K562 (cell line): ENCODE results near the gene TPM4. TPM values are rescaled to one million over a fixed set of nuclear protein-coding genes. Genes with fewer than 3 reads are reported as not detected.
A peak's percentile ranks its signal among the peaks of the same experiment; 100 is the strongest.

Source experiments
- ATAC-seq: fragments of 200-7000 bp; cut with Tn5 transposase; 3 replicates; pipeline ENCODE4 v1.9.1; 2020; ENCODE audit warnings: moderate library complexity
- BruUV-seq: library from RNA; stranded (reverse); fragments of 400-500 nt; replicated peaks from 2 replicates; lab custom pipeline; 2021; lab: Mats Ljungman, UMichigan
- CTCF ChIA-PET: fragments of 300-600 bp; formaldehyde crosslinking; extraction: SDS; loops from one replicate; lab custom pipeline; 2021; ENCODE audit warnings: low intra/inter-chr PET ratio; lab: Yijun Ruan, JAX
- POLR2A ChIA-PET: fragments of 300-600, 350-650 bp; sonication (Branson Sonifier 250); formaldehyde crosslinking; extraction: SDS; loops from one replicate; lab custom pipeline; 2021; ENCODE audit warnings: antibody characterized with exemption, inconsistent platforms; lab: Yijun Ruan, JAX
- DNase-seq, 4 experiments: peaks; one replicate each; pipeline versions ENCODE4 v3.0.0 to v3.0.0-alpha.2; 2011 to 2018; ENCODE audit warnings: low spot score in 3 of 4, mixed read lengths in 3 of 4; ENCODE audit errors: extremely low read depth in 1 of 4
- FAIRE-seq: peaks from 2 replicates; lab custom pipeline; 2011; peaks lifted over from hg19 to GRCh38; lab: Jason Lieb, UNC
- H2AFZ ChIP-seq: 2 replicates; pipeline ENCODE4 v1.6.0; 2011; ENCODE audit warnings: low read depth, low read length, control low read depth, inconsistent platforms
- H3K27ac ChIP-seq: fragments of 200-600 bp; 3 replicates; pipeline ENCODE4 v1.8.0; 2011; ENCODE audit warnings: low read depth, mild to moderate bottlenecking, control low read depth, inconsistent platforms, low read length, moderate library complexity, mixed read lengths; ENCODE audit errors: extremely low read depth
- H3K27me3 ChIP-seq, 2 experiments: fragments of 300-600 bp in 1 of 2; 2 replicates in 1 of 2; 3 replicates in 1 of 2; pipeline versions ENCODE4 v1.6.0 to v1.8.0; 2011; ENCODE audit warnings: inconsistent platforms in 2 of 2, low read length in 2 of 2, mild to moderate bottlenecking in 1 of 2, mixed read lengths in 1 of 2, moderate library complexity in 1 of 2; ENCODE audit not compliant: control insufficient read depth in 2 of 2, insufficient read depth in 2 of 2
- H3K36me3 ChIP-seq: fragments of 300-600 bp; 3 replicates; pipeline ENCODE4 v1.8.0; 2011; ENCODE audit warnings: mild to moderate bottlenecking, low read length, inconsistent platforms; ENCODE audit not compliant: control insufficient read depth, insufficient read depth
- H3K4me1 ChIP-seq, 2 experiments: fragments of 200-600 bp in 1 of 2; replicated peaks in 1 of 2; 2 replicates in 1 of 2; 3 replicates in 1 of 2; pipeline versions ENCODE4 v1.5.1 to v1.8.0; 2011; ENCODE audit warnings: inconsistent platforms in 2 of 2, low read length in 2 of 2, mild to moderate bottlenecking in 1 of 2, mixed read lengths in 1 of 2, moderate library complexity in 1 of 2; ENCODE audit not compliant: control insufficient read depth in 2 of 2, insufficient read depth in 2 of 2
- H3K4me2 ChIP-seq: 2 replicates; pipeline ENCODE4 v1.6.1; 2011; ENCODE audit warnings: low read length, control low read depth, inconsistent platforms, mixed read lengths; ENCODE audit not compliant: insufficient read depth
- H3K4me3 ChIP-seq: fragments of 200-600 bp; sonication (generic), shearing (Covaris generic); 2 replicates; pipeline ENCODE4 v1.5.1; 2016; ENCODE audit warnings: control low read depth, inconsistent platforms
- H3K79me2 ChIP-seq: fragments of 200-600 bp; 3 replicates; pipeline ENCODE4 v1.8.0; 2011; ENCODE audit warnings: low read length, inconsistent platforms; ENCODE audit not compliant: control insufficient read depth, insufficient read depth
- H3K9ac ChIP-seq, 2 experiments: 2 replicates each; pipeline versions ENCODE4 v1.6.0 to v1.6.1; 2011; ENCODE audit warnings: low read depth in 2 of 2, low read length in 2 of 2, control low read depth in 1 of 2, inconsistent platforms in 1 of 2, mild to moderate bottlenecking in 1 of 2, mixed read lengths in 1 of 2; ENCODE audit not compliant: insufficient read depth in 1 of 2
- H3K9me1 ChIP-seq: one replicate; pipeline ENCODE4 v1.6.0; 2011; ENCODE audit warnings: inconsistent platforms, mild to moderate bottlenecking, low read length, moderate library complexity; ENCODE audit not compliant: control insufficient read depth, insufficient read depth
- H3K9me3 ChIP-seq: replicated peaks from 2 replicates; pipeline ENCODE4 v1.5.1; 2011; ENCODE audit warnings: low read depth, low read length, inconsistent platforms; ENCODE audit not compliant: control insufficient read depth, insufficient read depth
- H4K20me1 ChIP-seq: replicated peaks from 2 replicates; pipeline ENCODE4 v1.6.1; 2011; ENCODE audit warnings: low read length, inconsistent platforms, mixed read lengths; ENCODE audit not compliant: control insufficient read depth, insufficient read depth
- GMEB1 ChIP-seq: fragments of 250-450 bp; sonication (Bioruptor Pico); IDR thresholded peaks from 2 replicates; pipeline ENCODE4 v1.4.0; 2020; ENCODE audit warnings: mild to moderate bottlenecking
- KDM5B ChIP-seq: fragments of 200-600 bp; sonication (generic); IDR thresholded peaks from 2 replicates; pipeline ENCODE4 v1.6.1; 2012; ENCODE audit warnings: low read depth, mild to moderate bottlenecking, moderate library complexity, low read length, control low read depth, inconsistent platforms; ENCODE audit not compliant: insufficient replicate concordance
- ZNF384 ChIP-seq: IDR thresholded peaks from 2 replicates; pipeline ENCODE4 v1.6.1; 2012; ENCODE audit warnings: low read depth, low read length, improper control_type of control experiment
- WGBS: fragments of 100-300 bp; shearing (Covaris generic); methylation state at CpG from one replicate; pipeline ENCODE4 v1.1.6; 2016; ENCODE audit warnings: low coverage, mixed read lengths; ENCODE audit not compliant: insufficient coverage; ENCODE audit errors: missing lambda C conversion rate; 5-methylcytosine and 5-hydroxymethylcytosine counted together
- in situ Hi-C: fragments of 300-500 bp; cut with MboI; formaldehyde crosslinking; loops from 4 replicates; pipeline ENCODE4 v1.15.0; 2018; ENCODE audit warnings: inconsistent platforms, mixed read lengths
- intact Hi-C: fragments of 100-400 bp; cut with micrococcal nuclease; formaldehyde crosslinking; loops from 2 replicates; pipeline ENCODE4 v1.14.2; 2022
- polyA plus RNA-seq, 8 experiments: library from polyadenylated mRNA; depleted of rRNA in 4 of 8; stranded (reverse) in 5 of 8; unstranded in 3 of 8; fragments of >200 nt; fragmentation: Nextera tagmentation in 2 of 8; fragmentation: Illumina TruSeq in 1 of 8; extraction: Ambion mirVana in 2 of 8; extraction: Trizol in 1 of 8; gene quantifications; 2 replicates each; pipeline versions ENCODE4 v1.2.1 to v1.2.3, GENCODE V29; 2011 to 2014; ENCODE audit warnings: inconsistent platforms in 1 of 8, missing spikeins in 1 of 8
- total RNA-seq, 7 experiments: library from RNA; depleted of rRNA in 6 of 7; stranded (reverse); fragments of >200 nt in 6 of 7; fragmentation: Illumina TruSeq in 2 of 7; extraction: Trizol in 2 of 7; gene quantifications; 2 replicates each; pipeline versions ENCODE4 v1.2.1 to v1.2.3, GENCODE V29; 2011 to 2021; ENCODE audit warnings: low replicate concordance in 1 of 7

TPM4 gene
- total and polyA plus RNA-seq, 9 of the 15 experiments (the other 6 are each of a cell fraction or from before 2014, with no cell fraction given), result 28.1 to 111 (median 77.4) TPM

GRCh38 chr19:16073481-16073880 is 2.8 kb upstream of the TPM4 start (continued):
- no peak for TF ChIP-seq GMEB1 (CRISPR knock-in tag)
- TF ChIP-seq, all 486 proteins: peak for 0

GRCh38 chr19:16073988-16074387 is 2.3 kb upstream of the TPM4 start:
- ATAC-seq (no peak), DNase-seq (no peak), FAIRE-seq (no peak)
- no TSS peak for BruUV-seq
- Histone ChIP-seq H3K27me3 (no peaks in the 10 kb centered on the region), H3K4me2 (no peak overlapping the region), H2AFZ (no peak overlapping the region), H4K20me1 (peaks cover 6% of the 10 kb centered on the region), H3K4me1 (peaks cover 31 to 49% of the 10 kb centered on the region in 2 experiments), H3K9me1 (no peaks in the 10 kb centered on the region), H3K27ac (no peak overlapping the region), H3K79me2 (peaks cover 14% of the 10 kb centered on the region; the same call in 1 of the 3 replicates), H3K9me3 (no peaks in the 10 kb centered on the region), H3K4me3 (no peak overlapping the region), H3K36me3 (no peaks in the 10 kb centered on the region), H3K9ac (no peak overlapping the region)
- in situ Hi-C loops, result no loop called here
- ChIA-PET CTCF (no interaction called here), POLR2A (interaction anchor here (0.6 to 1.4 kb wide), 8 partner anchors 10 to 25 kb away, joined by 3 to 8 read pairs (median 3); no protein-coding TSS in a partner anchor)
- intact Hi-C loops, result no loop called here
- TF ChIP-seq ZNF384 (peak; percentile 31; the same call in 1 of the 2 replicates), KDM5B (no peak)
- 71% methylated on average over 3 of the region's 3 CpGs for WGBS
